ENCODE measurements around the gene AMELY.
"Not testable (repeated sequence)": the region's sequence is repeated elsewhere in the genome, so short reads cannot be mapped to it uniquely, and the experiment has no call there.

Gene AMELY

GRCh38 chrY:6911253-6911881 lies at the start of gene AMELY:
Gene AMELY (minus strand): TSS chrY:6911752. CDS start chrY:6872608, 39,144 bp downstream.
- no peak for DNase-seq

- no peak for DNase-seq
Measured at GRCh38 chrY:6949947-6950346, 38.4 kb upstream of the AMELY start.

GRCh38 chrY:6948378-6948777 lies 36.8 kb upstream of the AMELY start:
- DNase-seq = no peak

- no peak for DNase-seq
Measured at GRCh38 chrY:6947695-6948094, 36.1 kb upstream of the AMELY start.

- DNase-seq = no peak
Measured at GRCh38 chrY:6935497-6935896, 23.9 kb upstream of the AMELY start.

- DNase-seq = no peak
Measured at GRCh38 chrY:6931779-6932396, 20.3 kb upstream of the AMELY start.

GRCh38 chrY:6929237-6929636 lies 17.7 kb upstream of the AMELY start:
- no peak for DNase-seq

- no peak for DNase-seq
Measured at GRCh38 chrY:6928265-6928664, 16.7 kb upstream of the AMELY start.

GRCh38 chrY:6921061-6921460 lies 9.5 kb upstream of the AMELY start:
- no peak for DNase-seq

- DNase-seq = no peak
Measured at GRCh38 chrY:6913362-6913761, 1.8 kb upstream of the AMELY start.

GRCh38 chrY:6910372-6911252 lies 940 bp downstream of the AMELY start, which contains the start of gene TBL1Y:
Gene TBL1Y (plus strand): TSS chrY:6910697. CDS start chrY:7025085, 114,388 bp downstream.
- no peak for DNase-seq

GRCh38 chrY:6909856-6910255 lies 1.7 kb downstream of the AMELY start:
- no peak for DNase-seq

GRCh38 chrY:6909118-6909521 lies 2.4 kb downstream of the AMELY start:
- no peak for DNase-seq

- DNase-seq = not testable (repeated sequence)
Measured at GRCh38 chrY:6908021-6908420, 3.5 kb downstream of the AMELY start.

- DNase-seq = no peak
Measured at GRCh38 chrY:6907591-6907990, 4.0 kb downstream of the AMELY start.

- DNase-seq = not testable (repeated sequence)
Measured at GRCh38 chrY:6902116-6902515, 9.4 kb downstream of the AMELY start.

- DNase-seq = no peak
Measured at GRCh38 chrY:6895236-6895635, 16.3 kb downstream of the AMELY start.

- no peak for DNase-seq
Measured at GRCh38 chrY:6894496-6894895, 17.1 kb downstream of the AMELY start.

GRCh38 chrY:6849384-6849783 lies 62.2 kb downstream of the AMELY start:
- no peak for DNase-seq

GRCh38 chrY:6842650-6843049 lies 68.9 kb downstream of the AMELY start:
- not testable (repeated sequence) for DNase-seq

Measured in GDM1 (cell line).